A549 (cell line): ENCODE results near the gene SSH3.

Source experiments
- CHD4 ChIP-seq: fragments of 200-600 bp; sonication (generic); IDR thresholded peaks from 2 replicates; pipeline ENCODE4 v1.6.1; 2016; ENCODE audit warnings: antibody characterized with exemption, mild to moderate bottlenecking, borderline replicate concordance
- CTCF ChIP-seq: fragments of >200 bp; sonication (Bioruptor Twin); formaldehyde crosslinking; IDR thresholded peaks from 3 replicates; pipeline ENCODE4 v1.5.1; 2016
- EP300 ChIP-seq, 2 experiments: fragments of >200 bp; sonication (Bioruptor Twin); formaldehyde crosslinking; IDR thresholded peaks; 2 replicates in 1 of 2; 3 replicates in 1 of 2; pipeline ENCODE4 v1.6.1; 2016 to 2017
- FOSL2 ChIP-seq, 2 experiments: fragments of 450-650 bp in 1 of 2; fragments of >200 bp in 1 of 2; sonication (Bioruptor Twin) in 1 of 2; formaldehyde crosslinking; IDR thresholded peaks; 2 replicates each; pipeline versions ENCODE4 v1.5.0 to v1.6.1; 2016 to 2020; ENCODE audit warnings: mild to moderate bottlenecking in 1 of 2, moderate library complexity in 1 of 2
- MAZ ChIP-seq: fragments of 150-350 bp; IDR thresholded peaks from 2 replicates; pipeline ENCODE4 v1.6.1; 2014; ENCODE audit warnings: antibody characterized with exemption, low read depth, low read length, borderline replicate concordance
- NR3C1 ChIP-seq: fragments of >200 bp; sonication (Bioruptor Twin); formaldehyde crosslinking; IDR thresholded peaks from 3 replicates; pipeline ENCODE4 v1.6.1; 2017
- POLR2A ChIP-seq: IDR thresholded peaks from 2 replicates; pipeline ENCODE4 v1.6.1; 2012; ENCODE audit warnings: mild to moderate bottlenecking, low read length
- RAD21 ChIP-seq, 2 experiments: fragments of >200 bp in 1 of 2; sonication (Bioruptor Twin) in 1 of 2; formaldehyde crosslinking in 1 of 2; IDR thresholded peaks in 1 of 2; conservative IDR thresholded peaks in 1 of 2; 2 replicates in 1 of 2; 3 replicates in 1 of 2; pipeline ENCODE4 v1.6.1; 2012 to 2018; ENCODE audit warnings: inconsistent platforms in 1 of 2
- SREBF2 ChIP-seq: fragments of 450-650 bp; IDR thresholded peaks from 2 replicates; pipeline ENCODE4 v1.6.1; 2014; ENCODE audit warnings: mild to moderate bottlenecking, moderate library complexity
- TP53 ChIP-seq: fragments of 250-450 bp; sonication (Bioruptor Pico); IDR thresholded peaks from 2 replicates; pipeline ENCODE4 v1.5.0; 2021; ENCODE audit warnings: mild to moderate bottlenecking, moderate library complexity
- ZNF302 ChIP-seq: fragments of 250-450 bp; sonication (Bioruptor Pico); IDR thresholded peaks from 2 replicates; pipeline ENCODE4 v1.9.0; 2021; ENCODE audit warnings: inconsistent platforms, mild to moderate bottlenecking, moderate library complexity

GRCh38 chr11:67321313-67321871, 18.1 kb downstream of the SSH3 start:
- no peak for TF ChIP-seq CTCF
- no peak for TF ChIP-seq POLR2A
- no peak for TF ChIP-seq ZNF302 (CRISPR knock-in tag)
- no peak for TF ChIP-seq NR3C1
- no peak for TF ChIP-seq CHD4
- no peak for TF ChIP-seq EP300 (IDR thresholded peaks at IDR 0.05)
- TF ChIP-seq FOSL2 (IDR thresholded peaks at IDR 0.05), result no peak
- no peak for TF ChIP-seq FOSL2 (CRISPR knock-in tag; IDR thresholded peaks at IDR 0.05)
- no peak for TF ChIP-seq RAD21 (conservative IDR thresholded peaks at IDR 0.05 in 1 of 2, IDR thresholded peaks at IDR 0.05 in 1 of 2)
- TF ChIP-seq MAZ, result no peak
- no peak for TF ChIP-seq TP53 (CRISPR knock-in tag)
- TF ChIP-seq SREBF2, result no peak
